Measurements from ENCODE around the gene SDK2.

Gene SDK2

GRCh38 chr17:73551144-73551543, 93.1 kb downstream of the SDK2 start:
- no peak for DNase-seq

- no peak for DNase-seq
Observed at GRCh38 chr17:73550556-73550955, 93.7 kb downstream of the SDK2 start.

- DNase-seq = no peak
Observed at GRCh38 chr17:73549841-73550430, 94.3 kb downstream of the SDK2 start.

- DNase-seq = no peak
Observed at GRCh38 chr17:73548620-73549311, 95.5 kb downstream of the SDK2 start.

- no peak for DNase-seq
Observed at GRCh38 chr17:73547790-73548189, 96.5 kb downstream of the SDK2 start.

GRCh38 chr17:73546770-73547536, 97.3 kb downstream of the SDK2 start:
- DNase-seq = no peak

- no peak for DNase-seq
Observed at GRCh38 chr17:73546114-73546513, 98.1 kb downstream of the SDK2 start.

GRCh38 chr17:73545109-73546032, 98.9 kb downstream of the SDK2 start:
- no peak for DNase-seq

GRCh38 chr17:73544333-73544732, 99.9 kb downstream of the SDK2 start:
- no peak for DNase-seq

- no peak for DNase-seq
Observed at GRCh38 chr17:73542323-73542722, 101.9 kb downstream of the SDK2 start.

- no peak for DNase-seq
Observed at GRCh38 chr17:73541561-73541981, 102.7 kb downstream of the SDK2 start.

GRCh38 chr17:73541111-73541510, 103.1 kb downstream of the SDK2 start:
- no peak for DNase-seq

GRCh38 chr17:73539166-73539565, 105.1 kb downstream of the SDK2 start:
- no peak for DNase-seq

- DNase-seq = no peak
Observed at GRCh38 chr17:73538445-73538844, 105.8 kb downstream of the SDK2 start.

GRCh38 chr17:73536700-73537605, 107.3 kb downstream of the SDK2 start:
- no peak for DNase-seq

GRCh38 chr17:73535746-73536145, 108.5 kb downstream of the SDK2 start:
- no peak for DNase-seq

GRCh38 chr17:73534209-73534909, 109.9 kb downstream of the SDK2 start:
- no peak for DNase-seq

- DNase-seq = no peak
Observed at GRCh38 chr17:73533781-73534180, 110.5 kb downstream of the SDK2 start.

GRCh38 chr17:73533127-73533526, 111.1 kb downstream of the SDK2 start:
- DNase-seq = no peak

- no peak for DNase-seq
Observed at GRCh38 chr17:73532421-73532901, 111.8 kb downstream of the SDK2 start.

- DNase-seq = no peak
Observed at GRCh38 chr17:73531158-73531557, 113.1 kb downstream of the SDK2 start.
